ENCODE results near the gene TXNDC12. TPM values are rescaled to one million over a fixed set of nuclear protein-coding genes. Genes with fewer than 3 reads are reported as not detected.
"Not testable (repeated sequence)": the region's sequence is repeated elsewhere in the genome, so short reads cannot be mapped to it uniquely, and the experiment has no call there.

Gene TXNDC12
- polyA plus RNA-seq, 3 donors: 24.3 to 125 (median 121) TPM

GRCh38 chr1:52007215-52008002 is 47.6 kb downstream of the TXNDC12 start:
- Mint-ChIP-seq H3K36me3 (no peaks in the 10 kb centered on the region), H3K9me3 (peaks cover 0 to 3% (median 3%) of the 10 kb centered on the region in 7 donors), H3K4me3 (peak overlapping the region in 1 of 2 donors; percentile 28), H3K27me3 (ENCODE audit: low read depth in 3 of 3) (peaks cover 27 to 39% (median 30%) of the 10 kb centered on the region in 3 donors), H3K27ac (no peak overlapping the region), H3K4me1 (no peaks in the 10 kb centered on the region)
- Histone ChIP-seq H3K9me3 (replicated peaks in 1 of 2; ENCODE audit: control insufficient read depth in 1 of 2, insufficient read depth in 1 of 2, low read length in 2 of 2) (no peaks in the 10 kb centered on the region), H3K4me2 (replicated peaks; ENCODE audit: extremely low read depth, low read length, poor library complexity, severe bottlenecking) (no peak overlapping the region), H2AFZ (ENCODE audit: insufficient read depth, low read depth, low read length, poor library complexity, severe bottlenecking) (no peak overlapping the region), H3K27ac (ENCODE audit: low read depth in 1 of 2, low read length in 2 of 2) (no peak overlapping the region), H4K20me1 (ENCODE audit: insufficient read depth, low read length) (no peaks in the 10 kb centered on the region), H3K36me3 (replicated peaks in 1 of 2; ENCODE audit: control insufficient read depth in 1 of 2, insufficient read depth in 2 of 2, low read length in 2 of 2) (no peaks in the 10 kb centered on the region), H3K27me3 (ENCODE audit: control insufficient read depth in 2 of 2, insufficient read depth in 2 of 2, low read length in 2 of 2) (peaks cover 8 to 11% of the 10 kb centered on the region in 2 donors), H3K4me3 (replicated peaks in 1 of 3; ENCODE audit: low read depth in 2 of 3, low read length in 3 of 3) (no peak overlapping the region), H3K9ac (ENCODE audit: insufficient read depth, low read length, poor library complexity, severe bottlenecking) (no peak overlapping the region), H3K79me2 (ENCODE audit: insufficient read depth, low read length) (no peaks in the 10 kb centered on the region), H3K4me1 (ENCODE audit: control insufficient read depth in 1 of 2, insufficient read depth in 2 of 2, low read length in 2 of 2) (no peaks in the 10 kb centered on the region)
- TF ChIP-seq CTCF (IDR thresholded peaks at IDR 0.05): no peak
- DNase-seq: no peak
- intact Hi-C loops (cut with micrococcal nuclease): no loop called here
- WGBS (ENCODE audit: insufficient coverage): 81% methylated on average over 2 of the region's 5 CpGs

- H3K4me3 ChIP-seq (replicated peaks in 1 of 3; ENCODE audit: low read depth in 2 of 3, low read length in 3 of 3); H4K20me1 ChIP-seq (ENCODE audit: insufficient read depth, low read length); intact Hi-C loops (cut with micrococcal nuclease); DNase-seq; H3K4me1 ChIP-seq (ENCODE audit: control insufficient read depth in 1 of 2, insufficient read depth in 2 of 2, low read length in 2 of 2); H3K9ac ChIP-seq (ENCODE audit: insufficient read depth, low read length, poor library complexity, severe bottlenecking); H3K36me3 Mint-ChIP-seq; H2AFZ ChIP-seq (ENCODE audit: insufficient read depth, low read depth, low read length, poor library complexity, severe bottlenecking); H3K4me2 ChIP-seq (replicated peaks; ENCODE audit: extremely low read depth, low read length, poor library complexity, severe bottlenecking); H3K36me3 ChIP-seq (replicated peaks in 1 of 2; ENCODE audit: control insufficient read depth in 1 of 2, insufficient read depth in 2 of 2, low read length in 2 of 2); H3K9me3 ChIP-seq (replicated peaks in 1 of 2; ENCODE audit: control insufficient read depth in 1 of 2, insufficient read depth in 1 of 2, low read length in 2 of 2); H3K79me2 ChIP-seq (ENCODE audit: insufficient read depth, low read length); H3K4me1 Mint-ChIP-seq; H3K27ac ChIP-seq (ENCODE audit: low read depth in 1 of 2, low read length in 2 of 2); H3K9me3 Mint-ChIP-seq; H3K27ac Mint-ChIP-seq: not testable (repeated sequence)
- Mint-ChIP-seq H3K4me3 (peak overlapping the region in 1 of 2 donors; percentile 71), H3K27me3 (ENCODE audit: low read depth in 3 of 3) (peaks cover 24 to 39% (median 30%) of the 10 kb centered on the region in 3 donors)
- WGBS (ENCODE audit: insufficient coverage): no CpG with 5 or more reads among the region's 5 CpGs
- peaks cover 8 to 11% of the 10 kb centered on the region in 2 donors for H3K27me3 ChIP-seq (ENCODE audit: control insufficient read depth in 2 of 2, insufficient read depth in 2 of 2, low read length in 2 of 2)
Observed at GRCh38 chr1:52006081-52006553, 48.9 kb downstream of the TXNDC12 start.

GRCh38 chr1:52005548-52005947 is 49.4 kb downstream of the TXNDC12 start:
- H3K27me3 Mint-ChIP-seq (ENCODE audit: low read depth in 3 of 3): peaks cover 24 to 39% (median 30%) of the 10 kb centered on the region in 3 donors
- H3K27ac Mint-ChIP-seq; H3K27ac ChIP-seq (ENCODE audit: low read depth in 1 of 2, low read length in 2 of 2); H3K9ac ChIP-seq (ENCODE audit: insufficient read depth, low read length, poor library complexity, severe bottlenecking); intact Hi-C loops (cut with micrococcal nuclease); H3K4me3 ChIP-seq (replicated peaks in 1 of 3; ENCODE audit: low read depth in 2 of 3, low read length in 3 of 3); H3K9me3 ChIP-seq (replicated peaks in 1 of 2; ENCODE audit: control insufficient read depth in 1 of 2, insufficient read depth in 1 of 2, low read length in 2 of 2); H3K4me1 ChIP-seq (ENCODE audit: control insufficient read depth in 1 of 2, insufficient read depth in 2 of 2, low read length in 2 of 2); DNase-seq; H3K79me2 ChIP-seq (ENCODE audit: insufficient read depth, low read length); H3K4me2 ChIP-seq (replicated peaks; ENCODE audit: extremely low read depth, low read length, poor library complexity, severe bottlenecking); H3K9me3 Mint-ChIP-seq; H3K36me3 Mint-ChIP-seq; H2AFZ ChIP-seq (ENCODE audit: insufficient read depth, low read depth, low read length, poor library complexity, severe bottlenecking); H4K20me1 ChIP-seq (ENCODE audit: insufficient read depth, low read length); H3K36me3 ChIP-seq (replicated peaks in 1 of 2; ENCODE audit: control insufficient read depth in 1 of 2, insufficient read depth in 2 of 2, low read length in 2 of 2); H3K4me1 Mint-ChIP-seq: not testable (repeated sequence)
- H3K27me3 ChIP-seq (ENCODE audit: control insufficient read depth in 2 of 2, insufficient read depth in 2 of 2, low read length in 2 of 2): peaks cover 8 to 11% of the 10 kb centered on the region in 2 donors
- peak overlapping the region in 1 of 2 donors; percentile 11 for H3K4me3 Mint-ChIP-seq
- WGBS (ENCODE audit: insufficient coverage): 75% methylated on average over 2 of the region's 3 CpGs
